ENCODE data around the gene EPHA1. TPM values are rescaled to one million over a fixed set of nuclear protein-coding genes. Genes with fewer than 3 reads are reported as not detected.

EPHA1 gene
- total and polyA plus RNA-seq, 4 donors = 0.89 to 6.6 (median 2.3) TPM

DNA sequence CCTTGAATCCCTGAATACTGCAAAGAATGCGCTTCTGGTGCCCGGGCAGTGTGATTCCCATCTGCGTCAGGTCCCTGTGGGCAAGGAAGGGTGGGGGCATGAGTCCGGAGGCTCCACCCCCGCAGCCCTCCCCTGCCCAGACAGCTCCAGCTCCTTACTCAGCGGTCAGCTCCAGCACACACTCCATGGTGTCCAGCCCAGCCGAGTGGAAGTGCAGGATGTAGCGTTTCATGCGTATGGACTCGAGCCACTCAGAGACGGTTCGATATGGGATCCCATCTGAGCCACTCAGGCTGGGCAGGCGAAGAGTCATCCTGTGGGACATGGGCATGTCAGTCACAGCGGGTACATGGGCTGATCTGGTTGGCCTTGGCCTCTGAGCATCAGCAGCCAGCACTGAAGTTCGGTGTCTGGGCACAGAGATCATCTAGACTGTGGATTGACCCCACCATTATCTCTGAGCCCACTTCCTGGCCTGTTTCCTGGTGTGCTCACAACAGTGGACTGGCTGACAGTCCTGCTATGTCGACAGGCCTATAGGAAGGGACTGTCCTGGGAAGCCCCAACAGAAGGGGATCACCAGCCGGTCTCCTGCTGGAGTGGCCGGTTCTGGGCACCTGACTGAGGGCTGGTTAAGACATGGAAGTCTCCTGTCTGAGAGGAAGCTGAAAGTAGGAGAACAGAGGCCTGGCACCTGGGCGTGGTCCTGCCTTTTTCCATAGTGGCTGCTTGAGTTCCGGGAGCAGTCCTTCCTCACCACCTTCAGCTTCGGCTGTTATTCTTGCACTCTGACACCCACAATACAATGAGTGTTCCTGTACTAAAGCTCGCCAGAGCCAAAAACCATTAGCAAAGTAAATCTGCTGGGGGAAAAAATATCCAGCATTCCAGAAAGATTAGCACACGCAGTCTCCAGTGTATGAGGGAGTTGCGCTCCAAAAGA is 16.9 kb downstream of the EPHA1 start:
- Histone ChIP-seq H3K4me3 (ENCODE audit: low read depth, low read length) (no peak overlapping the region), H3K27me3 (ENCODE audit: control insufficient read depth, insufficient read depth, low read length) (no peaks in the 10 kb centered on the region), H3K36me3 (ENCODE audit: control insufficient read depth, insufficient read depth, low read length) (peaks cover 73% of the 10 kb centered on the region), H3K27ac (ENCODE audit: low read depth, low read length) (peak overlapping the region; percentile 61), H3K4me1 (ENCODE audit: control insufficient read depth, insufficient read depth, low read length) (peaks cover 28% of the 10 kb centered on the region), H3K9me3 (ENCODE audit: control insufficient read depth, insufficient read depth, low read length) (no peaks in the 10 kb centered on the region)
- DNase-seq (ENCODE audit: low read depth in 4 of 6, low spot score in 6 of 6) = peak in 1 of 6 donors; percentile 41
- 85% methylated on average over 18 of the region's 24 CpGs for WGBS (ENCODE audit: insufficient coverage)

GRCh38 chr7:143390773-143391317 is 17.8 kb downstream of the EPHA1 start:
- Histone ChIP-seq H3K4me3 (ENCODE audit: low read depth, low read length) (no peak overlapping the region), H3K27me3 (ENCODE audit: control insufficient read depth, insufficient read depth, low read length) (no peaks in the 10 kb centered on the region), H3K4me1 (ENCODE audit: control insufficient read depth, insufficient read depth, low read length) (peaks cover 37% of the 10 kb centered on the region), H3K9me3 (ENCODE audit: control insufficient read depth, insufficient read depth, low read length) (no peaks in the 10 kb centered on the region), H3K27ac (ENCODE audit: low read depth, low read length) (no peak overlapping the region), H3K36me3 (ENCODE audit: control insufficient read depth, insufficient read depth, low read length) (peaks cover 77% of the 10 kb centered on the region)
- 60% methylated on average over 8 of the region's 9 CpGs for WGBS (ENCODE audit: insufficient coverage)
- no peak for DNase-seq (ENCODE audit: low read depth in 4 of 6, low spot score in 6 of 6)

- Histone ChIP-seq H3K36me3 (ENCODE audit: control insufficient read depth, insufficient read depth, low read length) (peaks cover 81% of the 10 kb centered on the region), H3K9me3 (ENCODE audit: control insufficient read depth, insufficient read depth, low read length) (no peaks in the 10 kb centered on the region), H3K4me1 (ENCODE audit: control insufficient read depth, insufficient read depth, low read length) (peaks cover 35% of the 10 kb centered on the region), H3K27ac (ENCODE audit: low read depth, low read length) (no peak overlapping the region), H3K4me3 (ENCODE audit: low read depth, low read length) (no peak overlapping the region), H3K27me3 (ENCODE audit: control insufficient read depth, insufficient read depth, low read length) (no peaks in the 10 kb centered on the region)
- WGBS (ENCODE audit: insufficient coverage) = 76% methylated on average over 8 of the region's 10 CpGs
- no peak for DNase-seq (ENCODE audit: low read depth in 4 of 6, low spot score in 6 of 6)
Observed at GRCh38 chr7:143390104-143390772, 18.4 kb downstream of the EPHA1 start.

GRCh38 chr7:143389316-143390103 is 19.1 kb downstream of the EPHA1 start:
- no peaks in the 10 kb centered on the region for H3K27me3 ChIP-seq (ENCODE audit: control insufficient read depth, insufficient read depth, low read length)
- H3K27ac ChIP-seq (ENCODE audit: low read depth, low read length) = no peak overlapping the region
- no peaks in the 10 kb centered on the region for H3K9me3 ChIP-seq (ENCODE audit: control insufficient read depth, insufficient read depth, low read length)
- no peak for DNase-seq (ENCODE audit: low read depth in 4 of 6, low spot score in 6 of 6)
- WGBS (ENCODE audit: insufficient coverage) = 93% methylated on average over 14 of the region's 15 CpGs
- H3K4me1 ChIP-seq (ENCODE audit: control insufficient read depth, insufficient read depth, low read length) = peaks cover 36% of the 10 kb centered on the region
- H3K4me3 ChIP-seq (ENCODE audit: low read depth, low read length) = no peak overlapping the region
- peaks cover 85% of the 10 kb centered on the region for H3K36me3 ChIP-seq (ENCODE audit: control insufficient read depth, insufficient read depth, low read length)

GRCh38 chr7:143388491-143389101 is 20.1 kb downstream of the EPHA1 start:
- no peak for DNase-seq (ENCODE audit: low read depth in 4 of 6, low spot score in 6 of 6)
- H3K9me3 ChIP-seq (ENCODE audit: control insufficient read depth, insufficient read depth, low read length) = no peaks in the 10 kb centered on the region
- WGBS (ENCODE audit: insufficient coverage) = 91% methylated on average over 28 of the region's 28 CpGs
- H3K4me3 ChIP-seq (ENCODE audit: low read depth, low read length) = no peak overlapping the region
- H3K27ac ChIP-seq (ENCODE audit: low read depth, low read length) = no peak overlapping the region
- H3K4me1 ChIP-seq (ENCODE audit: control insufficient read depth, insufficient read depth, low read length) = peaks cover 43% of the 10 kb centered on the region
- H3K27me3 ChIP-seq (ENCODE audit: control insufficient read depth, insufficient read depth, low read length) = no peaks in the 10 kb centered on the region
- peaks cover 88% of the 10 kb centered on the region for H3K36me3 ChIP-seq (ENCODE audit: control insufficient read depth, insufficient read depth, low read length)

GRCh38 chr7:143388051-143388450 is 20.6 kb downstream of the EPHA1 start:
- Histone ChIP-seq H3K4me1 (ENCODE audit: control insufficient read depth, insufficient read depth, low read length) (peaks cover 49% of the 10 kb centered on the region), H3K27ac (ENCODE audit: low read depth, low read length) (no peak overlapping the region), H3K9me3 (ENCODE audit: control insufficient read depth, insufficient read depth, low read length) (no peaks in the 10 kb centered on the region), H3K36me3 (ENCODE audit: control insufficient read depth, insufficient read depth, low read length) (peaks cover 90% of the 10 kb centered on the region), H3K27me3 (ENCODE audit: control insufficient read depth, insufficient read depth, low read length) (no peaks in the 10 kb centered on the region), H3K4me3 (ENCODE audit: low read depth, low read length) (no peak overlapping the region)
- DNase-seq (ENCODE audit: low read depth in 4 of 6, low spot score in 6 of 6) = no peak
- 95% methylated on average over 6 of the region's 10 CpGs for WGBS (ENCODE audit: insufficient coverage)

DNA sequence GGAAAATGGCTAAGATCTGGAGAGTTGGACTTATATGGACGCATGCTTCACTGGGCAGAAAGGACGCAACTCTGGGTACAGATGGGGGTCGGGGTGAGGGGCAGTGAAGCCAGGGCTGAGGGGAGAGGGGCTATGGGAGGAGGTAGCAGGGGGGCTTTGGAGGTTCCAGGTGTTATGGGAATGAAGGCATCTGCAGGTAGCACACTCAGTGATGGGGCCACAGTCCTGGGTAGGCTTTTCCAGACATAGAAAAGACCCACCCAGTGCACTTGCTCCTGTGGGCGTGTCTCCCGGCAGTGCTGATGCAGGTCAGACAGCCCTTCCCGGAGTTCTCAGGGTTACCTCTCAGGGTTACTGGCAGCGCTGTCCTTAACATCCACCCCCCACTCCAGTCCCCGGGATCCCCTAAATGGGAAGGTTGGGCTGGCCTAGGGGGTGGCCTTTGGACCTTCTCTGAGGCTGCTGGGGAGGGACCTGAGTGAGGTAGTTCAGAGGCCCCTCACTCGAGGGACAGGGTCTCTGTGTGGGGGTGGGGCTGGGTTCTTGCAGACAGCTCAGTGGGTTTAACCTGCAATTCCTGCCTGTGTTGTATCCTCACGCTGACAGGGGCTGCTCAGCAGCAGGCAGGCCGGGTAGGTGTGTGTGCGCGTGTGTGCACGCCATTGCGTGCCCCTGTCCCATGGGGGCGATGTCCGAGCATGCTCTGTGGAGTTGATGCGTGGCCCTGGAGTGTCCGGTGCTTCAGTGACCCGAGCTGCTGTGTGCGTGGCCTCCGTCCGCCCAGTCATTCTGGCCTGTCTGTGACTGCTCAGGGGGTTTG is 21.3 kb downstream of the EPHA1 start:
- WGBS (ENCODE audit: insufficient coverage) = 84% methylated on average over 18 of the region's 23 CpGs
- peaks cover 91% of the 10 kb centered on the region for H3K36me3 ChIP-seq (ENCODE audit: control insufficient read depth, insufficient read depth, low read length)

DNA sequence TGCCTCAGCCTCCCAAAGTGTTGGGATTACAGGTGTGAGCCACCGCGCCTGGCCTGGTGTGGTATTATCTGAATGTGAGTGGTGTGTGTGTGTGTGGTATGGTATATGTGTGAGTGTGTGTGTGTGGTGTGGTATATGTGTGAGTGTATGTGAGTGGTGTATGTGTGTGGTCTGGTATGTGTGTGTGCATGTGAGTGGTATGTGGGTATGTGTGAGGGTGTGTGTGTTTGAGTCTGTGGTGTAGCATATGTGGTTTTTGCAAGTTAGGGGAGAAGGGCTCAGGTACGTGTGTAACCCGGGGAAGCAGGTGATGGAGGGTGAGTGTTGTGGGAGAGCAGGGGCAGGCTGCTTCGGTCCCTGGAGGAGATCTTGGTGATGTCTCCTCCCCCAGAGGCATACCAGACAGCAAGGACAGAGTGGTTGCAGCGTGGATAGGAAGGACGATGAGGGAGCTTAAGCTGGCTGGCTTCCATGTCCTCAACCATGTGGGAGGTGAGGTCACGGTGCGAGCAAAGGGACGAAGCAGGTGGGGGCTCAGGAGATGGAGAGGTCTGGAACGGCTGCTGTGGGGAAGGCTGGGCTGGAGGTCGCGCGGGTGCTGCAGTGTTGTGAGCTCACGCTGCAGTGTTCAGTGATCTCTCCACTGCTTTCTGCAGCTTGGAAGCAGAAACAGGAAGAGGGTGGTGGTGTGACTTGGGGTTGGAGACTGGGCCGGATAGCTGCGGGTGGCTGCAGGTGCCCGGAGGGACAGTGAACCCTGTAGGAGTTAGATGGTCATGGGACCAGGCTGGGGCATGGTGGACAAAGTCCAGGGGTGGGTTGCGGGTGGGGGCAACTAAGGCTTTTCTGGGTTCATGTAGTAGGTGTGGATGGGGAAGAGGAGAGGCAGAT is 22.5 kb downstream of the EPHA1 start:
- Histone ChIP-seq H3K27me3 (ENCODE audit: control insufficient read depth, insufficient read depth, low read length) (no peaks in the 10 kb centered on the region), H3K4me3 (ENCODE audit: low read depth, low read length) (no peak overlapping the region), H3K4me1 (ENCODE audit: control insufficient read depth, insufficient read depth, low read length) (peaks cover 55% of the 10 kb centered on the region), H3K36me3 (ENCODE audit: control insufficient read depth, insufficient read depth, low read length) (peaks cover 82% of the 10 kb centered on the region), H3K9me3 (ENCODE audit: control insufficient read depth, insufficient read depth, low read length) (no peaks in the 10 kb centered on the region), H3K27ac (ENCODE audit: low read depth, low read length) (no peak overlapping the region)
- WGBS (ENCODE audit: insufficient coverage) = 70% methylated on average over 19 of the region's 19 CpGs
- DNase-seq (ENCODE audit: low read depth in 4 of 6, low spot score in 6 of 6) = no peak

More for the DNA sequence above, 21.3 kb downstream of the EPHA1 start:
- Histone ChIP-seq H3K4me1 (ENCODE audit: control insufficient read depth, insufficient read depth, low read length) (peaks cover 56% of the 10 kb centered on the region), H3K27ac (ENCODE audit: low read depth, low read length) (no peak overlapping the region), H3K4me3 (ENCODE audit: low read depth, low read length) (no peak overlapping the region), H3K27me3 (ENCODE audit: control insufficient read depth, insufficient read depth, low read length) (no peaks in the 10 kb centered on the region), H3K9me3 (ENCODE audit: control insufficient read depth, insufficient read depth, low read length) (no peaks in the 10 kb centered on the region)
- DNase-seq (ENCODE audit: low read depth in 4 of 6, low spot score in 6 of 6) = no peak
